Calu3 (cell line): ENCODE results near the gene GBP5. TPM values are rescaled to one million over a fixed set of nuclear protein-coding genes. Genes with fewer than 3 reads are reported as not detected.

ENCODE experiments used
- BruUV-seq: library from RNA; stranded (reverse); fragments of 400-500 nt; replicated peaks from 2 replicates; lab custom pipeline; 2021; lab: Mats Ljungman, UMichigan
- CTCF ChIA-PET: fragments of 300-600 bp; sonication (Branson Sonifier 250); formaldehyde crosslinking; loops from one replicate; lab custom pipeline; 2022; ENCODE audit warnings: antibody characterized with exemption; lab: Charles Lee
- DNase-seq: peaks from one replicate; pipeline ENCODE4 v3.0.0; 2022
- H3K27ac Mint-ChIP-seq: one replicate; pipeline ENCODE4 v1.8.0; 2022; ENCODE audit warnings: mixed read lengths; ENCODE audit not compliant: unreplicated experiment
- H3K27me3 Mint-ChIP-seq: one replicate; pipeline ENCODE4 v1.8.0; 2022; ENCODE audit warnings: mixed read lengths; ENCODE audit not compliant: unreplicated experiment
- H3K36me3 Mint-ChIP-seq: one replicate; pipeline ENCODE4 v1.8.0; 2022; ENCODE audit warnings: mild to moderate bottlenecking, moderate library complexity, mixed read lengths; ENCODE audit not compliant: insufficient read depth, unreplicated experiment
- H3K4me1 Mint-ChIP-seq: one replicate; pipeline ENCODE4 v1.8.0; 2022; ENCODE audit warnings: mild to moderate bottlenecking, low read depth, mixed read lengths; ENCODE audit not compliant: unreplicated experiment
- H3K4me3 Mint-ChIP-seq: one replicate; pipeline ENCODE4 v1.8.0; 2022; ENCODE audit warnings: mild to moderate bottlenecking, low read depth, moderate library complexity, mixed read lengths; ENCODE audit not compliant: unreplicated experiment
- H3K9me3 Mint-ChIP-seq: one replicate; pipeline ENCODE4 v1.8.0; 2022; ENCODE audit warnings: low read depth, mixed read lengths; ENCODE audit not compliant: unreplicated experiment
- intact Hi-C: fragments of 100-400 bp; cut with micrococcal nuclease; formaldehyde crosslinking; loops from one replicate; pipeline ENCODE4 v1.10.0; 2022; ENCODE audit not compliant: unreplicated experiment
- total RNA-seq: library from RNA; stranded (reverse); gene quantifications from 2 replicates; pipeline ENCODE4 v1.2.3, GENCODE V29; 2022
- TF ChIP-seq, protein P1 (sequence below): fragments of 200-600 bp; IDR thresholded peaks from one replicate; pipeline ENCODE4 v1.8.0; 2022; ENCODE audit warnings: antibody characterized with exemption; ENCODE audit not compliant: unreplicated experiment

Gene GBP5
- total RNA-seq, 1 experiment from 2014 or later, result not detected

DNA sequence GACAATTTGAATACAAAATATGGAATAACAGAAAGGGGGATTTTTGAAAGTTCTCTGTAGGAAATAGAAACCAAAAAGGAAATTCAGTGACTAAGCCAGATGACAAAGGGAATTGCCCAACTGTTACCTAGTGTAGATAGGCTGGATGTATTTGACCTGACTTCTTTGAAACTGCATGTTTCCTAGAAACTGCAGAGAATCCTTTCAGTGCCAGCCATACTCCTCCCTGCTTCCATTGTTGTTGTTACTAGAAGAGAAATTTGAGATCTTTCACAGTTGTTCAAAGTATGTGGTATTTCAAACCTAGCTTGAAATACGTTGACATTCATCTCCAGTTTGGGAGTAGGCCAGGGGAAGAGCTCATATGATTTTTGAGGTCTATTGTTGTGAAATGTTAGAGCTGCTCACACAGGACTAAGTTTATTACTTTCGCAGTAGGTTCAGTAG lies 1.8 kb upstream of the GBP5 start:
- CTCF ChIA-PET, result interaction anchor here (1.1 kb wide), 1 partner anchor 35 kb away, joined by 3 read pairs; no protein-coding TSS in a partner anchor

DNA sequence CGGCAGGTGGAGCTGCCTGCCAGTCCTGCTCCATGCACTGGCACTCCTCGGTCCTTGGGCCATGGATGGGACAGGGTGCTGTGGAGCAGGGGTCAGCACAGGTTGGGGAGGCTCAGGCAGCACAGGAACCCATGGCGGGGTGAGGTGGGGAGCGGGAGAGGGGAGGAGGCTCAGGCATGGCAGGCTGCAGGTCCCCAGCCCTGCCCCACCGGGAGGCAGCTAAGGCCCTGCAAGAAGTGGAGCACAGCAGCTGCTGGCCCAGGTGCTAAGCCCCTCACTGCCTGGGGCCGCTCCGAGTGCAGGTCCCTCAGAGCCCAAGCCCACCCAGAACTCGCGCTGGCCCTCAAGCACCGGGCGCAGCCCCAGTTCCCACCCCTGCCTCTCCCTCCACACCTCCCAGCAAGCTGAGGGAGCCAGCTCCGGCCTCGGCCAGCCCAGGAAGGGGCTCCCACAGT lies 691 bp upstream of the GBP5 start:
- DNase-seq, result no peak
- H3K27me3 Mint-ChIP-seq, result no peaks in the 10 kb centered on the region
- BruUV-seq, result no TSS peak
- no peaks in the 10 kb centered on the region for H3K4me1 Mint-ChIP-seq
- H3K9me3 Mint-ChIP-seq, result peaks cover 3% of the 10 kb centered on the region
- no peak overlapping the region for H3K4me3 Mint-ChIP-seq
- CTCF ChIA-PET, result interaction anchor here (1.1 to 1.4 kb wide), 2 partner anchors 9 to 36 kb away, joined by 3 to 4 read pairs; no protein-coding TSS in a partner anchor
- no peak overlapping the region for H3K27ac Mint-ChIP-seq
- no peaks in the 10 kb centered on the region for H3K36me3 Mint-ChIP-seq
- TF ChIP-seq, protein P1, sequence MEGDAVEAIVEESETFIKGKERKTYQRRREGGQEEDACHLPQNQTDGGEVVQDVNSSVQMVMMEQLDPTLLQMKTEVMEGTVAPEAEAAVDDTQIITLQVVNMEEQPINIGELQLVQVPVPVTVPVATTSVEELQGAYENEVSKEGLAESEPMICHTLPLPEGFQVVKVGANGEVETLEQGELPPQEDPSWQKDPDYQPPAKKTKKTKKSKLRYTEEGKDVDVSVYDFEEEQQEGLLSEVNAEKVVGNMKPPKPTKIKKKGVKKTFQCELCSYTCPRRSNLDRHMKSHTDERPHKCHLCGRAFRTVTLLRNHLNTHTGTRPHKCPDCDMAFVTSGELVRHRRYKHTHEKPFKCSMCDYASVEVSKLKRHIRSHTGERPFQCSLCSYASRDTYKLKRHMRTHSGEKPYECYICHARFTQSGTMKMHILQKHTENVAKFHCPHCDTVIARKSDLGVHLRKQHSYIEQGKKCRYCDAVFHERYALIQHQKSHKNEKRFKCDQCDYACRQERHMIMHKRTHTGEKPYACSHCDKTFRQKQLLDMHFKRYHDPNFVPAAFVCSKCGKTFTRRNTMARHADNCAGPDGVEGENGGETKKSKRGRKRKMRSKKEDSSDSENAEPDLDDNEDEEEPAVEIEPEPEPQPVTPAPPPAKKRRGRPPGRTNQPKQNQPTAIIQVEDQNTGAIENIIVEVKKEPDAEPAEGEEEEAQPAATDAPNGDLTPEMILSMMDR, result no peak
- intact Hi-C loops, result no loop called here

More for the DNA sequence above, 1.8 kb upstream of the GBP5 start:
- intact Hi-C loops, result no loop called here
- no peaks in the 10 kb centered on the region for H3K4me1 Mint-ChIP-seq
- no TSS peak for BruUV-seq
- no peak for DNase-seq
- no peak overlapping the region for H3K4me3 Mint-ChIP-seq
- no peaks in the 10 kb centered on the region for H3K36me3 Mint-ChIP-seq
- peaks cover 3% of the 10 kb centered on the region for H3K9me3 Mint-ChIP-seq
- no peak overlapping the region for H3K27ac Mint-ChIP-seq
- TF ChIP-seq, protein P1, result no peak
- H3K27me3 Mint-ChIP-seq, result no peaks in the 10 kb centered on the region

DNA sequence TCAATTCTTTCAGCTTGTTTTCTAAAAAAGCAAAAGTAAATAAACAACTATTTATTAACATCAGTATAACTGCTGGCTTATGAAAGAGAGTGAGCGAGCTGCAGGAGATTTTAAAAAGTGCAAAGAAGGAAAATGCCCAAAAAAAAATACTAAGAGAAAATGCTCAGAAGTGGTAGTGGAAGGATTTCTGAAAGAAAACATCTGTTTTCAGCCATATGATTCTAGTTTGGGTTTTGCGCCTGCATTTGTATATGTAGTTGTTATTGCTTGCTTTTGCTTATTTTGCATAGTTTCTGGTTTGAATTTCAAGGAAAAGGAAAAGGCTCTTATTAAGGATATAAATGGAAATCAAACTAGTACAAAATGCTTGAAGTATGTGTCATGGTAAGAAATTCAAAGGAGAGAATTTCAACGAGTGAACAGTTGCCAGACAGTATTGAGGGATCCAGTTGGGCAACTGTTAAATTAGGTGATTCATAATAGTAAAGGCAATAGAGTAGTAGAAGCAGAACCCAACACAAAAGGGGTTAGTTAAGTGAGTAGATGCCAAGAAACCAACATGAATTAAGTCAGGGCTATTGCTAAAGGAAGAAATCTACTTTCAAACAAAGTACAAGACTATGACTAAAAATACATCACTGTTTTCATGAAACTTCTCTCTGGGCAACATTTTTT lies 1.2 kb downstream of the GBP5 start:
- DNase-seq, result no peak
- H3K4me3 Mint-ChIP-seq, result no peak overlapping the region
- no peaks in the 10 kb centered on the region for H3K4me1 Mint-ChIP-seq
- CTCF ChIA-PET, result no interaction called here
- intact Hi-C loops, result no loop called here
- no peaks in the 10 kb centered on the region for H3K36me3 Mint-ChIP-seq
- H3K27me3 Mint-ChIP-seq, result no peaks in the 10 kb centered on the region
- TF ChIP-seq, protein P1, result no peak
- H3K27ac Mint-ChIP-seq, result no peak overlapping the region
- BruUV-seq, result no TSS peak
- peaks cover 3% of the 10 kb centered on the region for H3K9me3 Mint-ChIP-seq

- no peaks in the 10 kb centered on the region for H3K27me3 Mint-ChIP-seq
- H3K4me1 Mint-ChIP-seq, result no peaks in the 10 kb centered on the region
- BruUV-seq, result no TSS peak
- no peaks in the 10 kb centered on the region for H3K36me3 Mint-ChIP-seq
- DNase-seq, result no peak
- peaks cover 3% of the 10 kb centered on the region for H3K9me3 Mint-ChIP-seq
- no peak overlapping the region for H3K27ac Mint-ChIP-seq
- CTCF ChIA-PET, result no interaction called here
- intact Hi-C loops, result no loop called here
- TF ChIP-seq, protein P1, result no peak
- H3K4me3 Mint-ChIP-seq, result no peak overlapping the region
Observed at GRCh38 chr1:89270423-89270822, 2.2 kb downstream of the GBP5 start.
